Transverse colon (tissue), 4 donors: ENCODE measurements around the gene RERE.

ENCODE experiments used
- CTCF ChIP-seq, 5 experiments: fragments of 200-600 bp in 3 of 5; fragments of 450-650 bp in 2 of 5; sonication (generic) in 3 of 5; IDR thresholded peaks; 1 replicate in 2 of 5; 2 replicates in 3 of 5; pipeline ENCODE4 v1.5.1; 2016 to 2017; ENCODE audit warnings: antibody characterized with exemption in 5 of 5, inconsistent platforms in 3 of 5, mild to moderate bottlenecking in 2 of 5, moderate library complexity in 1 of 5
- POLR2AphosphoS5 ChIP-seq, 3 donors: sonication (generic); formaldehyde crosslinking; IDR thresholded peaks; one replicate each; pipeline ENCODE4 v1.6.1; 2016; ENCODE audit warnings: antibody characterized with exemption in 3 of 3

DNA sequence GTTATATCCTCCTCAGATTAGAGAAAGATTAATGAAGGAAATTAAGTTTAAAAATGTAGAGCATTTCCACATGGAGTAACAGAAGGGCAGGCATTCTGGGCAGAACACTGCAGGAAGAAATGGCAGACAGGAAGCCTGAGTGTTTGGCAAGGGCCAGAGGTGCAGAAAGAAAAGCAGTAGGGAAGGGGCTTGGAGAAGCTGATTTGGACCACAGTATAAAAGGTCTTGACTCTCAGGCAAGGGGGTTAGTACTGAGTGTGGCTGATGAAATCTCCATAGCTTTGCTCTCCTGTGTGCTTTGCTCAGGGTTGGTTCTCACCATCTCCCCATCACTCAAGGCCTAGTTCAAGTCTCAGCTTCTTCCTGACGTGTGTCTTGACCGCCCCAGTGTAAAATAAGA lies 419.4 kb downstream of the RERE start:
- TF ChIP-seq CTCF (IDR thresholded peaks at IDR 0.05) (no peak), POLR2AphosphoS5 (IDR thresholded peaks at IDR 0.05) (no peak)
